Activated CD4-positive, alpha-beta T cell treated with anti-CD3 and anti-CD28 coated beads, Interleukin-2, amount 50 U/mL, for 48 hours (primary cell): ENCODE results near the gene TNF.
A peak's percentile ranks its signal among the peaks of the same experiment; 100 is the strongest.
"Not testable (repeated sequence)": the region's sequence is repeated elsewhere in the genome, so short reads cannot be mapped to it uniquely, and the experiment has no call there.

Experiments used
- DNase-seq, 2 experiments: peaks; one replicate each; pipeline ENCODE4 v3.0.0-alpha.2; 2020

The TNF gene

DNA sequence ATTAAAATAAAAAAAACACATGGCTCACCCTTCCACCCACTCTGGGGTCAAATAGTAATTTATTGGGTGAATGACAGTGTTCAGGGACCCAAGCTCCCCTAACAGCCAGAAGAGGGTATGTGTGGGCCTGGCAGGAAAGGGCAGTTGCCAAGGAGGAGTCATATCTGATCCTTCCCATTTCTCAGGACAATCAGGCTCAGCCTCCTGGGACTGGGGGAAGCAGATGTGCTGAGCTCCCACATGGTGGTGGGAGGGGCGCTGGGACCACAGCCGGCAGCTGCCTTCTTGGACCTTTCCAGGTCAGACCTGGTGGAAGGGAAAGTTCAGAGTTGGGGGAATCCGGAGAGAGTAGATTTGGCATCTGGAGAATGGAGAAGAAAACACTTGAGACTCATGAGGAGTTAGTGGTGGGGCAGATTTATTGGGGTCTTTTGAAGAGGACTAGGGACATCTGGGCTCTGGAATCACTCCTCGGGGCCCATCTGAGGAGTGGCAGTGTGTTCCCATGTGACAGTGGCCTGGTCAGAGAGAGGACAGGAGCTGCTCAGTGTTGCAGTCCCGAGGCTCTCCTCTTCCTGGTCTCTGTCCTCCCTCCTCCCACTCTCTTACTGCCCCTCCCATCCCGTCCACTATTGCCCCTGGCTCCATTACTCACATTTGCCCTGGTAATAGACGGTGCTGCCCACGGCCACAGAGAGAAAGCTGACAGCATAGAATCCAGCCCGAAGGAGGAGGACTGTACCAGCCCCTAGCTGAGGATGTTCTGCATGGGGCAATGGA lies 13.7 kb downstream of the TNF start:
- no peak for DNase-seq

GRCh38 chr6:31590691-31591090 lies 15.3 kb downstream of the TNF start:
- not testable (repeated sequence) for DNase-seq

DNA sequence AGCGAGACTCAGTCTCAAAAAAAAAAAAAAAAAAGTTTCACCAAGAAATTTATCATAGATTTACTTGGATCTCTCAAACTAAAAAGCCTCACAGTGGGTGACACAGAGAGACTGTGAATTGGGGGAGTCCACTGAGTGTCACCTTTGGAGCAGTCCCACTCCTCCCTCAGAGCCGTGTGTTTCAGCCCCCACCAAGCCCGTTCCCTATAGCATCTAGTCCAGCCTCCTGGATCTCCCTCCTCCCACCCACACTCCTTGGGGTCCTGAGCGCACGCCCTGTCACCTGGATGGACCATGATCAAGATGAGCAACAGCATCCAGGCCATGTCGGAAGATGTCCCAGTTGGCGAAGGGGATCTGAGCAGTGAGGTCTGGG lies 17.0 kb downstream of the TNF start:
- DNase-seq: no peak

GRCh38 chr6:31597006-31597405 lies 21.6 kb downstream of the TNF start:
- peak; percentile 34 to 51 for DNase-seq

DNA sequence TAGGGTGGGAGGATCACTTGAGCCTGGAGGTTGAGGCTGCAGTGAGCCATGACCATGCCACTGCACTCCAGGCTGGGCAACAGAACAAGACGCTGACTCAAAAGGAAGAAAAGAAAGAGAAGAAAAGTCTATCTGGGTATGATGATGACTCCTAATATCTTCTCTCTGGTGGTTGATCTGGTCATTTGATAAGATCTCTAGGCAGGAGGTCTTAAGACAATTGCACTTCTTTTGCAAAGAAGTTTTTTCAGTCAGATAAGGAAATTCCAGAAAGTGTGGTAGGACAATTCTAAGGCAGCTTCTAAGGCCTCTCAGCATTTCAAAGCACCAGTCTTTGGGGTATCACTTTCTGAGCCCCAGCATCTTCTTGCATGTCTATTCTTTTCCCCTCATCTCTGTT lies 32.0 kb downstream of the TNF start:
- no peak for DNase-seq

- DNase-seq: no peak
Observed at GRCh38 chr6:31609519-31610406, 34.4 kb downstream of the TNF start.

GRCh38 chr6:31610968-31611367 lies 35.6 kb downstream of the TNF start:
- no peak for DNase-seq

- no peak for DNase-seq
Observed at GRCh38 chr6:31614075-31614619, 38.8 kb downstream of the TNF start.

GRCh38 chr6:31614684-31615578 lies 39.6 kb downstream of the TNF start, which contains the start of gene AIF1:
TSS of gene AIF1 (plus strand) at chr6:31615234. CDS start at chr6:31615330, 96 bp downstream.
- DNase-seq: no peak

GRCh38 chr6:31615748-31616147 lies 40.4 kb downstream of the TNF start:
- peak; percentile 33 to 41 for DNase-seq

- no peak for DNase-seq
Observed at GRCh38 chr6:31617010-31617409, 41.6 kb downstream of the TNF start.

DNA sequence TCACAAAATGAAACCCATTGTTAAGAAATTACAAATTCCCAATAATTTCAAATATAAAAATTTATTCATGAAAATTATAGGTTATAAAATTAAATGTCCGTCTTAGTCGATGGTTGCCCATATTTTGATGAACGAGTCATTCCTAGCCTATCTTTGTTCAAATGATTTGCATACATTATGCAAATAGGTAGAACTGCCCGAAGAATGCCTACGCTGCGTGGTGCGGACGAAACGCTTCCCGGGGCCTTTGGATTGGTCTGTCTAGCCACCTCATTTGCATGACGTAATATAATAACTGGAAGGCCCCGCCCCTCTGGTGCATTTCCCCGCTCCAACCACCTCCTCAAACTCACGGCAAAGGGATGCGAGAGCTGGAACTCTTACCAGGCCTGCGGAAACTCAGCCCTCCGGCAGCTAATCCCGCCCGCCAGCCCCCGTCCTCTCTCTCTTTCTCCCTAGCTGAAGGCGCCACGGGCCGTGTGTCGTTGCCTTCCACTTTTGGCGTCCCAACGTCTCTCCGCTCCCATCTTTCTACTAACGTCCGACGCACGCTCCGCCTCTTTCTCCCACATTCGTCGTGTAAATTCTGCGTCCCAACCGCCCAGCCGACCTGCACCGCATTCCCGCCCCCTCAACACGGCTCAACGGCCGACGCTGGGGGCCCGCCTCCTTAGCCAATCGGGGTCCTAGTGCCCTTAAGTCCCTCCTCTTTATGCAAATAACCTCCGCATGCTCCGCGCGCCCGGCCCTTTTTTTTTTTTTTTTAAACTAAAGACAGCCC lies 44.6 kb downstream of the TNF start:
- peak; percentile 99 for DNase-seq

DNA sequence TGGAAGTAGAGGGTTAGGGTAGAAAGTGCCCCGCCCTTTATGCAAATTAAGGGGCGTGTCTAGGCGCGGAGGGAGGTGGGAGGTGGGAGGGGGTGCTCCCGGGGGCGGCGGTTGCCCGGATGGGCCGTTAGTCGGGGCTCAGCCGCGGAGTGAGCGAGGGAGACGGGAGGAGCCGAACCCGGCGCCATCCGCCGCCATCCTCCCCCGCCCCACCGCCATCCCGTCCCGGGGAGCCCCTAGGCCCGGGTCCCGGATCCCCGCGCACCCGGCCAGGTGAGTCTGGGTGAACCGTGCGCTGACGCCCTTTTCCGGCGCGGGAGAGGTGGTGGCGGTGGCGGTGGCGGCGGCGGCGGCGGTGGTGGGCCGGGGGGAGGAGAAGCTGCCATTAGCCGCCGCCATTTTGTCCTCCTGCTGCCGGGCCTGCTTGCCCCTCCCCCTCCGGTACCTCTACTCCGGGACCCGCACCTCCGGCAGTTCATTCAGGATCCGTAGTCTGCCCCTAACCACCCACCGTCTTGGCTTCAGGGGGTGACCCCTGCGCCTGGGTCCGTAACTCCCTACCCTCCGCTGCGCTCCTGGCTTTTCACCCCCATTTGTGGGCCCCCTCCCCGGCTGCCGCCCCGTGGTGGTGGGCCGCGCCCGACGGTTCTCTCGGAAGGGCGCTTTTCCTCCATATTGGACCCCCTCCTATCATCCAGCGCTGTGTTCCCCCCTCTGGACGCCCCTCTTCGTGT lies 45.4 kb downstream of the TNF start, which contains the start of gene PRRC2A:
PRRC2A (plus strand) TSS at position 130 of the 734 bp plus-strand sequence. CDS start 2,075 bp downstream, outside the sequence.
- DNase-seq: peak; percentile 79 to 85

- DNase-seq: no peak
Observed at GRCh38 chr6:31621320-31621939, 46.1 kb downstream of the TNF start.

DNA sequence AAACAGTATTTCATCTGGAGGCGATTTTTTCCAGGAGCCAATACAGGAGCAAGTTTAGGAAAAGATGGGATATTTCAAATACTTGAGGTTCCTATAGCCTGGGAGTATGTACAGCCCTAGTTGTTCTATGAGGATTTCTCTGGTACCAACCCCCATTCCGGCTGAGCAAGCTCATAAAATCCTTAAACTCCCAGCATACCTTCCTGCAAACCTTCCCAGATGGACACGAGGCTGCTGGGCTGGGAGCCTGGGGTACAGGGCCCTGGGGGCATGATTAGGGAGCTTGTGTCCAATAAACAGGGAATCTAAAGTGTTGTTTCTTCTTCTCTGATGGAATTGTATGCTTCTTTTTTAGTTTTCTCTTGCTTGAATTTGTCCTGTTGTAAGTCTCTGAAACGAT lies 46.6 kb downstream of the TNF start:
- no peak for DNase-seq

- DNase-seq: no peak
Observed at GRCh38 chr6:31622684-31623091, 47.3 kb downstream of the TNF start.

DNA sequence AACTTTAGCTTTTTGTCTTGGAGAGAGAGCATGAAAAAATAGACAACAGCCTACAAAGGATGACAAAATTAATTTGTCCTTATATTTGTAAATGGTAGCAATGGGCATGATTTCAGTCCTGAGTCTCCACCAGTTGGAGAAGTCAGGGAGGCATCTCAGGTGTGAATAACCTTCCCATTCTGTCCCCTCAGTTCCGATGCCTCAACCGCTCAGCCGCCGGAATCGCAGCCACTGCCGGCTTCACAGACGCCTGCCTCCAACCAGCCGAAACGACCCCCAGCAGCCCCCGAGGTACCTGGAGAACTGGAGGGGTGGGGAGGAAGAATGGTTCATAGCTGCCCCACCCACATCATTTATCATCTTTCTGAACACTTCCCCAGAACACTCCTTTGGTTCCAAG lies 48.7 kb downstream of the TNF start:
- DNase-seq: no peak

GRCh38 chr6:31626952-31627351 lies 51.6 kb downstream of the TNF start:
- no peak for DNase-seq

DNA sequence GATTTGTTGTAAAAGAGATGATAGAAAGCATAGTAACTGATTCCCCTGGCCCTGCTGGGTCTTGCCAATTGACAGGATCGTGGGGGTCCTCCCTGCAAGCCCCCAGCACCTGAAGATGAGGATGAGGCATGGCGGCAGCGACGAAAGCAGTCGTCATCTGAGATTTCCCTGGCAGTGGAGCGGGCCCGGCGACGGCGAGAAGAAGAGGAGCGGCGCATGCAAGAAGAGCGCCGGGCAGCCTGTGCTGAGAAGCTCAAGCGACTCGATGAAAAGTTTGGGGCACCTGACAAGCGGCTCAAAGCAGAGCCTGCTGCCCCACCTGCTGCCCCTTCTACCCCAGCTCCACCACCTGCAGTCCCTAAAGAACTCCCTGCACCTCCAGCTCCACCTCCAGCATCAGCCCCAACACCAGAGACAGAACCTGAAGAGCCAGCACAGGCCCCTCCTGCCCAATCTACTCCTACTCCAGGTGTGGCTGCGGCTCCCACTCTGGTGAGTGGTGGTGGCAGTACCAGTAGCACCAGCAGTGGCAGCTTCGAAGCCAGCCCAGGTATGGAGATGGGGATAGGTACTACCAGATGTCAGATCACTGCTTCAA lies 52.4 kb downstream of the TNF start:
- DNase-seq: no peak
